GM23248 (cell line): ENCODE results near the gene SNAP23. TPM values are rescaled to one million over a fixed set of nuclear protein-coding genes. Genes with fewer than 3 reads are reported as not detected.

ENCODE experiments used
- DNase-seq: peaks from one replicate; pipeline ENCODE4 v3.0.0-alpha.2; 2015
- H2AFZ ChIP-seq: fragments of 200-600 bp; sonication (generic); 2 replicates; pipeline ENCODE4 v1.6.1; 2016; ENCODE audit warnings: antibody characterized with exemption
- H3F3A ChIP-seq: fragments of 200-600 bp; sonication (generic); 2 replicates; pipeline ENCODE4 v1.6.1; 2016; ENCODE audit warnings: mild to moderate bottlenecking, antibody characterized with exemption, mixed run types; ENCODE audit not compliant: insufficient read depth
- H3K27ac ChIP-seq: fragments of 200-600 bp; sonication (generic); 2 replicates; pipeline ENCODE4 v1.5.1; 2016; ENCODE audit warnings: mild to moderate bottlenecking
- H3K27me3 ChIP-seq: fragments of 200-600 bp; sonication (generic); replicated peaks from 2 replicates; pipeline ENCODE4 v1.6.1; 2016; ENCODE audit warnings: mild to moderate bottlenecking; ENCODE audit not compliant: insufficient read depth
- H3K36me3 ChIP-seq: fragments of 200-600 bp; sonication (generic); 2 replicates; pipeline ENCODE4 v1.6.1; 2016; ENCODE audit warnings: low read depth, mild to moderate bottlenecking
- H3K4me1 ChIP-seq: fragments of 200-600 bp; sonication (generic); 2 replicates; pipeline ENCODE4 v1.6.1; 2016; ENCODE audit warnings: mild to moderate bottlenecking; ENCODE audit not compliant: insufficient read depth
- H3K4me2 ChIP-seq: fragments of 200-600 bp; sonication (generic); one replicate; pipeline ENCODE4 v1.6.1; 2016; ENCODE audit warnings: mild to moderate bottlenecking; ENCODE audit not compliant: unreplicated experiment
- H3K4me3 ChIP-seq: fragments of 200-600 bp; sonication (generic); 2 replicates; pipeline ENCODE4 v1.5.1; 2016; ENCODE audit warnings: mild to moderate bottlenecking
- H3K79me2 ChIP-seq: fragments of 200-600 bp; sonication (generic); 2 replicates; pipeline ENCODE4 v1.6.1; 2016; ENCODE audit warnings: mild to moderate bottlenecking; ENCODE audit not compliant: insufficient read depth
- H3K9ac ChIP-seq: fragments of 200-600 bp; sonication (generic); 2 replicates; pipeline ENCODE4 v1.6.1; 2016; ENCODE audit warnings: mild to moderate bottlenecking
- H3K9me2 ChIP-seq: fragments of 200-600 bp; sonication (generic); 2 replicates; pipeline ENCODE4 v1.6.1; 2016; ENCODE audit warnings: mixed run types, mild to moderate bottlenecking, moderate library complexity; ENCODE audit not compliant: insufficient read depth
- H3K9me3 ChIP-seq: fragments of 200-600 bp; sonication (generic); one replicate; pipeline ENCODE4 v1.6.1; 2017; ENCODE audit warnings: low read depth
- H4K20me1 ChIP-seq: fragments of 200-600 bp; sonication (generic); 2 replicates; pipeline ENCODE4 v1.6.0; 2016; ENCODE audit not compliant: insufficient read depth
- EZH2 ChIP-seq: fragments of 200-600 bp; sonication (generic); IDR thresholded peaks from 2 replicates; pipeline ENCODE4 v1.6.1; 2018; ENCODE audit warnings: antibody characterized with exemption, mild to moderate bottlenecking; ENCODE audit not compliant: insufficient read depth, poor library complexity, severe bottlenecking
- EZH2phosphoT487 ChIP-seq: fragments of 200-600 bp; sonication (generic); IDR thresholded peaks from 2 replicates; pipeline ENCODE4 v1.6.1; 2018; ENCODE audit warnings: antibody characterized with exemption, moderate library complexity, mild to moderate bottlenecking, low read depth; ENCODE audit not compliant: insufficient read depth
- WGBS, 2 experiments: methylation state at CpG; one replicate each; pipeline ENCODE4 v1.1.6; 2015 to 2017; ENCODE audit warnings: low lambda C conversion rate in 2 of 2, low coverage in 1 of 2; ENCODE audit errors: missing lambda C conversion rate in 2 of 2; 5-methylcytosine and 5-hydroxymethylcytosine counted together
- in situ Hi-C: fragments of 300-500 bp; cut with MboI; formaldehyde crosslinking; loops from 2 replicates; pipeline ENCODE4 v1.15.0; 2020
- polyA plus RNA-seq: library from polyadenylated mRNA; unstranded; fragments of >200 nt; fragmentation: Nextera tagmentation; extraction: Ambion mirVana; gene quantifications from 2 replicates; pipeline ENCODE4 v1.2.1, GENCODE V29; 2016
- total RNA-seq: library from RNA; depleted of rRNA; stranded (reverse); fragments of >200 nt; shearing (Covaris generic); gene quantifications from 2 replicates; pipeline ENCODE4 v1.2.3, GENCODE V29; 2014

Gene SNAP23
- total and polyA plus RNA-seq, 2 experiments from 2014 or later, result 57.0 to 61.7 TPM

GRCh38 chr15:42457445-42458442 is 37.7 kb upstream of the SNAP23 start:
- peak overlapping the region; percentile 44 for H2AFZ ChIP-seq
- H3K4me1 ChIP-seq, result peaks cover 37% of the 10 kb centered on the region
- H4K20me1 ChIP-seq, result no peaks in the 10 kb centered on the region
- 1% methylated on average over 8 of the region's 8 CpGs for WGBS, 2 experiments
- H3K36me3 ChIP-seq, result no peaks in the 10 kb centered on the region
- peak overlapping the region; percentile 55 for H3K4me3 ChIP-seq
- H3K4me2 ChIP-seq, result peak overlapping the region; percentile 66
- H3K9me2 ChIP-seq, result no peaks in the 10 kb centered on the region
- TF ChIP-seq EZH2phosphoT487 (no peak), EZH2 (no peak)
- H3K9ac ChIP-seq, result peak overlapping the region; percentile 81
- H3K27me3 ChIP-seq, result no peaks in the 10 kb centered on the region
- H3K27ac ChIP-seq, result peak overlapping the region; percentile 96
- in situ Hi-C loops, result no loop called here
- H3K79me2 ChIP-seq, result peaks cover 77% of the 10 kb centered on the region
- H3F3A ChIP-seq, result peaks cover 40% of the 10 kb centered on the region
- H3K9me3 ChIP-seq, result no peaks in the 10 kb centered on the region
- peak; percentile 93 for DNase-seq

GRCh38 chr15:42461261-42461660 is 34.2 kb upstream of the SNAP23 start:
- no peaks in the 10 kb centered on the region for H4K20me1 ChIP-seq
- H2AFZ ChIP-seq, result no peak overlapping the region
- peaks cover 32% of the 10 kb centered on the region for H3K4me1 ChIP-seq
- H3K4me2 ChIP-seq, result no peak overlapping the region
- H3K27ac ChIP-seq, result no peak overlapping the region
- H3K9me3 ChIP-seq, result no peaks in the 10 kb centered on the region
- in situ Hi-C loops, result no loop called here
- no peak overlapping the region for H3K9ac ChIP-seq
- TF ChIP-seq EZH2phosphoT487, result no peak
- no peak for TF ChIP-seq EZH2
- peaks cover 7% of the 10 kb centered on the region; the same call in 1 of the 2 replicates for H3K36me3 ChIP-seq
- no peaks in the 10 kb centered on the region for H3K9me2 ChIP-seq
- DNase-seq, result no peak
- WGBS, 2 experiments, result 86% methylated on average over 3 of the region's 3 CpGs
- H3K27me3 ChIP-seq, result no peaks in the 10 kb centered on the region
- H3F3A ChIP-seq, result peaks cover 30% of the 10 kb centered on the region
- H3K4me3 ChIP-seq, result no peak overlapping the region
- H3K79me2 ChIP-seq, result peaks cover 66% of the 10 kb centered on the region

- Histone ChIP-seq H3K27ac (no peak overlapping the region), H3K36me3 (peaks cover 7% of the 10 kb centered on the region; the same call in 1 of the 2 replicates), H3K9me3 (no peaks in the 10 kb centered on the region), H3K4me3 (no peak overlapping the region), H3K4me2 (no peak overlapping the region), H3K27me3 (no peaks in the 10 kb centered on the region), H3K4me1 (no peaks in the 10 kb centered on the region; the same call in 1 of the 2 replicates), H3K9ac (no peak overlapping the region), H4K20me1 (no peaks in the 10 kb centered on the region), H2AFZ (no peak overlapping the region), H3K9me2 (no peaks in the 10 kb centered on the region), H3K79me2 (peaks cover 86% of the 10 kb centered on the region), H3F3A (no peaks in the 10 kb centered on the region)
- 88% methylated on average over 8 of the region's 8 CpGs for WGBS, 2 experiments
- TF ChIP-seq EZH2, result no peak
- TF ChIP-seq EZH2phosphoT487, result no peak
- DNase-seq, result no peak
- in situ Hi-C loops, result no loop called here
These were observed 29.7 kb upstream of the SNAP23 start for GRCh38 chr15:42465520-42466259.

- no peaks in the 10 kb centered on the region for H3K36me3 ChIP-seq
- no peaks in the 10 kb centered on the region for H3K9me3 ChIP-seq
- H3K27ac ChIP-seq, result no peak overlapping the region
- peaks cover 9% of the 10 kb centered on the region for H3K4me1 ChIP-seq
- H3K4me3 ChIP-seq, result no peak overlapping the region
- H3K27me3 ChIP-seq, result no peaks in the 10 kb centered on the region
- no peak overlapping the region for H2AFZ ChIP-seq
- DNase-seq, result no peak
- WGBS, 2 experiments, result 17 to 19% methylated on average over 3 of the region's 3 CpGs
- no peak overlapping the region for H3K9ac ChIP-seq
- no peaks in the 10 kb centered on the region for H3F3A ChIP-seq
- no peak overlapping the region for H3K4me2 ChIP-seq
- peaks cover 95% of the 10 kb centered on the region for H3K79me2 ChIP-seq
- TF ChIP-seq EZH2, result no peak
- no peak for TF ChIP-seq EZH2phosphoT487
- H3K9me2 ChIP-seq, result no peaks in the 10 kb centered on the region
- in situ Hi-C loops, result no loop called here
- H4K20me1 ChIP-seq, result no peaks in the 10 kb centered on the region
These were observed 24.4 kb upstream of the SNAP23 start for GRCh38 chr15:42471002-42471401.
